ENCODE measurements around the gene FAM83F.
"Not testable (repeated sequence)": the region's sequence is repeated elsewhere in the genome, so short reads cannot be mapped to it uniquely, and the experiment has no call there.

FAM83F gene

DNA sequence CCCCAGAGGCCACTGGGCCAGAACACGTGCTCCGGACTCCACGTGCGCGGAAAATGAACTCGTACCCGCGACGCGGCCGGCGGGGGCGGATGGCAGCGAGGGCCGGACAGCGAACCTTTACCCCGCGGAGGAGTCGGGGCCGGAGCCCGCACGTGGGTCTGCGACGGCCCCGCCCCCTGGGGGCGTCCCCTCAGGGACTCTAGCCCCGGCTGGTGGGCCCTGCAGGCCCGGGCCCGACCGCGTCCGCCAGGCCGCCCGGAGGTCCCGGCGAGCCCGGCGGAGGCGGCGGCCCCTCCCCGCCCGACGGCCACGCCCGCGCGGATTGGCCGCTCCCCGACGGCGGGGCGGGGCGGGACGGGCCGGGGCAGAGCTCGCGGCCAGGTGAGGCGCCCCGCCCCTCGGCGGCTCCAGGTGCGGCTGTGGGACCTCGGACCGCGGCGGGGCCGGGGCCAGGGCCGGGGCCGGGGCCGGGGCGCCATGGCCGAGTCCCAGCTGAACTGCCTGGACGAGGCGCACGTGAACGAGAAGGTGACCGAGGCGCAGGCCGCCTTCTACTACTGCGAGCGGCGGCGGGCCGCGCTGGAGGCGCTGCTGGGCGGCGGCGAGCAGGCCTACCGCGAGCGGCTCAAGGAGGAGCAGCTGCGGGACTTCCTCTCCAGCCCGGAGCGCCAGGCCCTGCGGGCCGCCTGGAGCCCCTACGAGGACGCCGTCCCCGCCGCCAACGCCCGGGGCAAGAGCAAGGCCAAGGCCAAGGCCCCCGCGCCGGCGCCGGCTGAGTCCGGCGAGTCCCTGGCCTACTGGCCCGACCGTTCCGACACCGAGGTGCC, at the start of gene FAM83F:
TSS of gene FAM83F (plus strand) at position 389 of the 827 bp plus-strand sequence. CDS start at position 478, 89 bp downstream.
- Histone ChIP-seq H3K4me3 (ENCODE audit: low read length) (no peak within 1 kb of the TSS), H2AFZ (ENCODE audit: low read depth, low read length) (no peak within 1 kb of the TSS), H3K27me3 (ENCODE audit: insufficient read depth, low read length) (peaks cover 14% of the 10 kb centered on the region)

DNA sequence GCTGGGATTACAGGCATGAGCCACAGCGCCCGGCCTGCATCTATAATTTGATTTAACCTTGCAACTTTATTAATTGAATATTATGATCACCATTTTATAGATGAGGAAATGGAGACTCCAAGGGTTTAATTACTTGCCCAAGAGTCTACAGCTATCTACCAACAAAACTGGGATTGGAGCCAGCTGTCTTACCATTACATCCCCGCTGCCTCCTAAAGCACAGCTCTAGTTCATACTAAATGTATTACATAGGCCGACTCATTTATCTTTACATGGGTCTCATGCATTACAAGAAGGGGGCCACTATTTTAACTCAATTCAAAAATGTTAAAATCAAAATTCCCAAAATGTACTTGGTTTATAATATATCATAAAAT, 48.6 kb upstream of the FAM83F start:
- H3K27me3 ChIP-seq (ENCODE audit: insufficient read depth, low read length): no peaks in the 10 kb centered on the region
- H2AFZ ChIP-seq (ENCODE audit: low read depth, low read length): no peak overlapping the region
- H3K4me1 ChIP-seq (ENCODE audit: insufficient read depth, low read length): no peaks in the 10 kb centered on the region
- H3K36me3 ChIP-seq (ENCODE audit: insufficient read depth, low read length): no peaks in the 10 kb centered on the region
- H3K4me3 ChIP-seq (ENCODE audit: low read length): no peak overlapping the region
- H3K9me3 ChIP-seq (ENCODE audit: low read length): no peaks in the 10 kb centered on the region

More for the DNA sequence above, at the start of gene FAM83F:
- Histone ChIP-seq H3K36me3 (ENCODE audit: insufficient read depth, low read length) (no peaks in the 10 kb centered on the region), H3K4me1 (ENCODE audit: insufficient read depth, low read length) (peaks cover 22% of the 10 kb centered on the region), H3K9me3 (ENCODE audit: low read length) (no peaks in the 10 kb centered on the region)

DNA sequence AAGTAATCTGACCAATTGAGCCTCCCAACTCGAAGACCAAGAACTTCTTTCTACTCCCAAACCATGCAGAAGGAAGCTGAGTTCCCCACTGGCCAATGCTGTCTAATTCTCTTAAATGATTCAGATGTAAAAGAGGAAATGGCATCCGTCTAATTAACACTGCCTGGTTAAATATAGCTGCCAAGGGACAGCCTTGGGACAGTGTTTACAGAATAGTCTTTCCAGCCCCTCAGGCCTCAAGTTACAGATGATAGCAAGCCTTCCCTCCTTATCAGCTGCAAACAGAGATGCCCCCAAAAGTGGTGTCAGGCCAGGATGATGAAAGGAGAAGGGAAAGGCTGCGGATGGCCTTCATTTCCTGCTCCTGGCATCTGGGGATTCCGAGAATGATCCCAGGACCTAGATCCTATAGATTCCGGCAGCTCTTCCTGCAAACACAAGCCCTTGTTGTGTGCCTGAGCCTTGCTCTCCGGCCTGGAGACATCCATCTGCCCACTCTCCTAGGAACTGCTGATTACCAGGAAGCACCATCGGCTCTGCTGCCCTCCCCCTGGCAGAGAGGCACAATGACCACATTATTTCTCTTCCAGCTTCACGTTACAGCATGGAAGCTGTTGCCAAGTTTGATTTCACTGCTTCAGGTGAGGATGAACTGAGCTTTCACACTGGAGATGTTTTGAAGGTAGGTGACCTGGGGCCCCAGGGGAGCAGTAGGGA, 48.1 kb upstream of the FAM83F start:
- Histone ChIP-seq H3K4me1 (ENCODE audit: insufficient read depth, low read length) (no peaks in the 10 kb centered on the region), H3K9me3 (ENCODE audit: low read length) (no peaks in the 10 kb centered on the region), H3K27me3 (ENCODE audit: insufficient read depth, low read length) (no peaks in the 10 kb centered on the region), H3K4me3 (ENCODE audit: low read length) (no peak overlapping the region), H3K36me3 (ENCODE audit: insufficient read depth, low read length) (no peaks in the 10 kb centered on the region), H2AFZ (ENCODE audit: low read depth, low read length) (no peak overlapping the region)

DNA sequence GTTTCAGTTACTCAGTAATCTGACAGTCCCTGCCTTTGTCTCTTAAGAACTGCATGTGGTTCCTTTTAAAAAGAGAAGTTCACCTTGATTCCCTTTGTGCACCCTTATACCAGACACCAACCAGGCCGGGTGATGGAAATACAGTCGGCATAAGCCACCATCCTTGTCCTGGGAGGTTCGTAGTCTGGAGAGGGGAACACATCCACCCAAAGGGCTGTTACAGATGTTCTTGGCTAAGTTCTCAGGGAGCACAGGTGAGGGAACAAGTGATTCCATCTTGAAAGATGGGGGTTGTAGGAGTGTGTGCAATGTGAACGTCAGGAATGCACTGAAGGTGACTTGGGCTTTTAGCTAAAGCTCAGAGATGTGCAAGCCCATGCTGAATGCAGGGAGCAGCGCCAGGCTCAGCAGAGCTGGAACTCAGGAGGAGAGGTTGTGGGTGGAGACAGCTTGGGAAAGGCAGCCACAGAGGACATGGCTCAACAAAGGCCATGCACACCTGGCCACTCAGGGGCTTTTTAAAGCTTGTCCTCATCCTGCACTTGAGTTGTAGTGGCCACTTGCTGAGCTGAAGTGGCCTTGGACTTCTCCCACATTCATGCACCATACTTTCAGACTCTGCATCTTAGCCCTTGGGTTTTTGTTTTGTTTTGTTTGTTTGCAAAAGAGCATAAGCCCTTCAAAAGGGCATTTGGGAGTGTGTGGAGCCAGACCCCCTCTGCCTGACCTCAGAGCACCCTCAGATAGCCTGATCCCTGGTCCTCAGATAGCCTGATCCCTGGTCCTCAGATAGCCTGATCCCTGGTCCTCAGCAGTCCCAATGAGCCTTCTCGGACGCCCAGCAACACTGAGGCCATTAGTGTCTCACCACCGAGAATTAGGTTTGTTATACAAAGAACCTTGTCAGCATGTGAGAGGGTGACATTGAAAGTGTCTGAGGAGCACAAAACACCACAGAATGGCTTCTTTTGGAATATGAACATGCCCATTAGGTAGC, 47.2 kb upstream of the FAM83F start:
- Histone ChIP-seq H3K27me3 (ENCODE audit: insufficient read depth, low read length) (no peaks in the 10 kb centered on the region), H2AFZ (ENCODE audit: low read depth, low read length) (no peak overlapping the region), H3K4me1 (ENCODE audit: insufficient read depth, low read length) (no peaks in the 10 kb centered on the region), H3K9me3 (ENCODE audit: low read length) (no peaks in the 10 kb centered on the region), H3K4me3 (ENCODE audit: low read length) (no peak overlapping the region), H3K36me3 (ENCODE audit: insufficient read depth, low read length) (no peaks in the 10 kb centered on the region)

DNA sequence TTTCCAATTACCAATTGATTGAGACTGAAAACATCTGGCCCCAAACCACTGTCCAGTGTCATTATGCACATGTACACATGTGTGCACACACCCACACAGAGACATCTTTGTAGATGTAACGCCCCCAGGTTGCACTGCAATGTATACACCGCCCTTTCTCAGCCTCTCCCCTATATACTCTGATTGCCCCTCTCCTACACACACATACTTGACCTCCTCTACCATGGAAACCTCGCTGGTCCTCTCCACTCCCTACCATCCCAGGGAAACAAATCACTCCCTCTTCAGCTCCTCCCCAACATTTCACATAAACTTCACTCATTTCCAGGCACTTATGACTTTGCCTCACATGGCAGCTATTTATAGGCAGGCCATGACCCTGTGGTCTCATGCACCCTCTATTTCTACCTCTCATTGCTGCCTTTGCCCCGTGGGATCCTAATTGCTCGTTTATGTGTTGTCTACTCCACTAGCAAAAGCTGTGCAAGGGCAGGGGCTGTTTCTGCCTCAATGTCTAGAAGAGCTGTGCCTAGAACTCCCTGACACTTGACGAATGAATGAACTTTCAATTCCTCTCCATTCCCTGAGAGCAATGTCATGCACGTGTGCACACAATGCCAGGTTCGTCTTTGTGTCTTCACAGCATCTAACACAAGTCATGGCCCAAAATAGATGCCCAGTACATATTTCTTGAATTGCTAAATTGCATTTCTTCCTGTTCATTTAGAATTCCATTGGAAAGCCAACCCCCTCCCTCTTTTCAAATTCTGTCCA, 44.6 kb upstream of the FAM83F start:
- H3K9me3 ChIP-seq (ENCODE audit: low read length): no peaks in the 10 kb centered on the region
- no peaks in the 10 kb centered on the region for H3K36me3 ChIP-seq (ENCODE audit: insufficient read depth, low read length)
- H2AFZ ChIP-seq (ENCODE audit: low read depth, low read length): no peak overlapping the region
- H3K27me3 ChIP-seq (ENCODE audit: insufficient read depth, low read length): no peaks in the 10 kb centered on the region
- no peak overlapping the region for H3K4me3 ChIP-seq (ENCODE audit: low read length)
- H3K4me1 ChIP-seq (ENCODE audit: insufficient read depth, low read length): no peaks in the 10 kb centered on the region

DNA sequence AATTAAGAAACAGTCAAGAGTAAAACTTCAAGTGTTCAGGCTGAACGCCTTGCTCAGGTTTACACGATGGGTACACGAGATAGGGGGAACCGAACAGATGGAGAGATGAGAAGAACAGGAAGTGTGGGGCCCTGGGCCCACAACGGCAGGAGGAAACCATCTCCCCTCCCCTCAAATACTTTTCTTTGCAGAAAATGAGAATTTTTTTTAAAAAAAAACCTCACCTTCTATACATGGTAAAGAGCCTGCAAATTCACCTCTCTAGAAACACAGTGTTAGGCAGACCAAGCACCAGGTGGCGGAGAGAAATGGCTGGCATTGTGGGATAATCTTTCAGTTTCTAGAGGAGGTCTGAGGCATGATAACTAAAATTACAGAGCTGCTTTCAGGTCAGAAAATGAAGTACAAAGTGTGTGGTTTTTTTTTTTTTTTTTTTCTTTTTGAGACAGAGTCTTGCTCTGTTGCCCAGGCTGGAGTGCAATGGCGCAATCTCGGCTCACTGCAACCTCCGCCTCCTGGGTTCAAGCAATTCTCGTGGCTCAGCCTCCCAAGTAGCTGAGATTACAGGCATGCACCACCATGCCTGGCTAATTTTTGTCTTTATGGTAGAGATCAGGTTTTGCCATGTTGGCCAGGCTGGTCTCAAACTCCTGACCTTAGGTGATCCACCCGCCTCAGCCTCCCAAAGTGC, 43.0 kb upstream of the FAM83F start:
- not testable (repeated sequence) for H3K9me3 ChIP-seq (ENCODE audit: low read length); H3K27me3 ChIP-seq (ENCODE audit: insufficient read depth, low read length); H2AFZ ChIP-seq (ENCODE audit: low read depth, low read length); H3K4me1 ChIP-seq (ENCODE audit: insufficient read depth, low read length); H3K4me3 ChIP-seq (ENCODE audit: low read length); H3K36me3 ChIP-seq (ENCODE audit: insufficient read depth, low read length)

DNA sequence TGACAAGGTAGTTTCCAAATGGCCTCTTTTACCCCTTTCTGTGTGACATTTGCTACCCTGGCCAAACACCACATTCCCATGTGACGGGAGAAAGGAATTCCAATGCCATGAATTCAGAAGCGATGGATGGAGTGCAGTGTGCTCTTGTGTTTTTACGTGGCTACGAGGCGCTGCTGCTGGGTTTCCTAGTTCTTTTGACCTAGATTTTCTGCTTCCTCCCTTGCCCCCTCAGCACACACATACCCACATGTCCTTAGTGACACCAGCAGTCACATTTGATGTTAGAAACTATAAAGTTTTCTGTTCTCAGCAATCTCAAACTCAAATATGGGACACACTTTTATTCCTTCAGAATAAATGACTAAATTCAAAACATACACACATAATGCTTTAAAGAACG, 42.4 kb upstream of the FAM83F start:
- Histone ChIP-seq H2AFZ (ENCODE audit: low read depth, low read length) (no peak overlapping the region), H3K4me1 (ENCODE audit: insufficient read depth, low read length) (no peaks in the 10 kb centered on the region), H3K4me3 (ENCODE audit: low read length) (no peak overlapping the region), H3K27me3 (ENCODE audit: insufficient read depth, low read length) (no peaks in the 10 kb centered on the region), H3K9me3 (ENCODE audit: low read length) (no peaks in the 10 kb centered on the region), H3K36me3 (ENCODE audit: insufficient read depth, low read length) (no peaks in the 10 kb centered on the region)

DNA sequence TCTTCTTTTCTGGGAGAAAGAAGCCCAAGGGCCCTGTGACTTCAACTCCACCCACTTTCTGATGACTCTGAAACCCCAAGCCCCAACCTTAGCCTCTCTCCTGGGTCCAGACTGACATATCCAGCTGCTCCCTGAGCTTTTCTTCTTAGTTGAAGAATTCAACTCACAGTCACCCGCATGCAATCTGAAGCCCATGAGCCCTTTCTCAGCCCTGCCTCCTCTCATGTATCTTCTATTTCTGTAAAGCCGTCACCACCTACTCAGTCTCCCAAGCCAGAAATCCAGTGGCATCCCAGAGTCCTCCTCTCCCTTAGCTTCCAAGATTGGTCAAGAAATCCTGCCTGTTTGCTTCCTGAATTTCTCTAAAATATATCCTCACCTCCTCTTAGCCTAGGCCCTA, 41.7 kb upstream of the FAM83F start:
- no peaks in the 10 kb centered on the region for H3K4me1 ChIP-seq (ENCODE audit: insufficient read depth, low read length)
- no peaks in the 10 kb centered on the region for H3K9me3 ChIP-seq (ENCODE audit: low read length)
- H3K36me3 ChIP-seq (ENCODE audit: insufficient read depth, low read length): no peaks in the 10 kb centered on the region
- no peaks in the 10 kb centered on the region for H3K27me3 ChIP-seq (ENCODE audit: insufficient read depth, low read length)
- no peak overlapping the region for H2AFZ ChIP-seq (ENCODE audit: low read depth, low read length)
- no peak overlapping the region for H3K4me3 ChIP-seq (ENCODE audit: low read length)

DNA sequence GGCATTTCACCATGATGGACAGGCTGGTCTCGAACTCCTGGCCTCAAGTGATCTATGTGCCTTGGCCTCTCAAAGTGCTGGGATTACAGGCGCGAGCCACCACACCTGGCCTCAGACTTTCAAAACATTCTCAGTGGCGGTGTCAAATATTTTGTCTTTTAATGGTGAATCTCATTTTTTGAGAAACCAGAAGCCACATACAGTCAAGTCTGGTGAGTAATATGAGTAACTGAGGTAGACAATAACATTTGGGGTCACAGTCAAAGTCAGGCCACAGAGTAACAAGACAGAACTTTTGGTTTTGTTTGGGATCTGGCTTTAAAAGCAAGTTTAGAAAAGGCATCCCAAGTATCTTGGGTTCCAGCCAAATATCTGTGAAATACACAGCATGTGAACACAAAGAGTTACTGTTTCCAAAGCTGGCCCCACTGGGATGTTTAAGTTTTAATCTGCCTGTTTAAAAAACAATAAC, 40.1 kb upstream of the FAM83F start:
- Histone ChIP-seq H3K4me3 (ENCODE audit: low read length) (no peak overlapping the region), H3K9me3 (ENCODE audit: low read length) (no peaks in the 10 kb centered on the region), H3K36me3 (ENCODE audit: insufficient read depth, low read length) (no peaks in the 10 kb centered on the region), H3K27me3 (ENCODE audit: insufficient read depth, low read length) (peaks cover 6% of the 10 kb centered on the region), H2AFZ (ENCODE audit: low read depth, low read length) (no peak overlapping the region), H3K4me1 (ENCODE audit: insufficient read depth, low read length) (peaks cover 2% of the 10 kb centered on the region)

DNA sequence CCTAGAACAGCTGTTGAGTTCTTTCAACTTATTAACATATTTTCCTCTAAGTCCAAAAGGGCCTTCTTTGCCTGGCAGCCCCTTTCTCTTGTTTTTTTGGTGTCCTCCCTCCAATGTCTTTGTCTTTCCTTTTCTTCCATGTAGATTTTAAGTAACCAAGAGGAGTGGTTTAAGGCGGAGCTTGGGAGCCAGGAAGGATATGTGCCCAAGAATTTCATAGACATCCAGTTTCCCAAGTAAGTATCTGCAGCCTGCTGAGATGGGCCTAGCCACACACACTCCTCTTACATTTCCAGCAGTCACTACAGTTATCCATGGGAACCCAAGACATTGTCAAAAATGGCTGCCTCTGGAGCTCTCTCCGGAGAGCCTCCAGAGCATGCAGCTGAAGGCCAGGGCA, 39.1 kb upstream of the FAM83F start:
- peaks cover 4% of the 10 kb centered on the region for H3K4me1 ChIP-seq (ENCODE audit: insufficient read depth, low read length)
- H3K9me3 ChIP-seq (ENCODE audit: low read length): no peaks in the 10 kb centered on the region
- H3K4me3 ChIP-seq (ENCODE audit: low read length): no peak overlapping the region
- H3K27me3 ChIP-seq (ENCODE audit: insufficient read depth, low read length): peaks cover 13% of the 10 kb centered on the region
- H3K36me3 ChIP-seq (ENCODE audit: insufficient read depth, low read length): no peaks in the 10 kb centered on the region
- no peak overlapping the region for H2AFZ ChIP-seq (ENCODE audit: low read depth, low read length)

DNA sequence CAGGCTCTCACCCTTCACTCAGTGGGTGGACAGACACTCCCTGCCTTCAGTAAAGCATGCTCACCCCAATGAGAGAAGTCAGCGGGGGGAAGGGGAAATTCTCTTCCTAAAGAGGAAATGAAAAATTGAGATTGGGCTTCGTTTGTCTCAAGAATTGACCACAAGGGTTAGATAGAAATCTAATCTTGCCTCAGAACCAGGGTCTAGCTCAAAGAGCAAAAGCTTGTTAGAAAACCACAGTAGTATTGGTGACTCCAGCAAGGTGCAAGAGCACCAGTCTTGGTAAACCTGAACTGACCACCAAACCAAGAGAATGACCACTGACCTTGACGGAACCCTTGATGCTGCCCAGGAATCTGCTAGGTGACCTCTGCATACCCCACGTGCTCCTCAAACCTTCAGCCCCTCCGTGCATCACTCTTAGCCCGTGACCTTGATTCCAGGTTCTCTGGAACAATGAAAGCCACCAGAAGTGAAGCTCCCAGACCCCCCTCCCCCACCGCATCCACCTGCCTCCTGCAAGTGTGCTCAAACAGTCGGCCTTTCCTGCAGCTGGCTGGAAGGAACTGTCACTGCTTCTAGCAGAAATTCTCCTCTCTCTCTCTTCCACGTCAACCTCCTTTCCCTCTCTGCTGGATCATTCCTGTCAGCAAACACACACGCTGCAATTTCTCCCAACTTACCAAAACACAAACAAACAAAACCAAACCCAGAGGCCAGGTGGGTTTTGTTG, 37.7 kb upstream of the FAM83F start:
- Histone ChIP-seq H3K27me3 (ENCODE audit: insufficient read depth, low read length) (peaks cover 13% of the 10 kb centered on the region), H3K4me1 (ENCODE audit: insufficient read depth, low read length) (peaks cover 4% of the 10 kb centered on the region)

More for the DNA sequence above, 37.7 kb upstream of the FAM83F start:
- H3K9me3 ChIP-seq (ENCODE audit: low read length): no peaks in the 10 kb centered on the region
- H3K4me3 ChIP-seq (ENCODE audit: low read length): no peak overlapping the region
- no peaks in the 10 kb centered on the region for H3K36me3 ChIP-seq (ENCODE audit: insufficient read depth, low read length)
- H2AFZ ChIP-seq (ENCODE audit: low read depth, low read length): no peak overlapping the region

All from neuron (in vitro differentiated cells).